ENCODE results near the gene GHRH.

DNA sequence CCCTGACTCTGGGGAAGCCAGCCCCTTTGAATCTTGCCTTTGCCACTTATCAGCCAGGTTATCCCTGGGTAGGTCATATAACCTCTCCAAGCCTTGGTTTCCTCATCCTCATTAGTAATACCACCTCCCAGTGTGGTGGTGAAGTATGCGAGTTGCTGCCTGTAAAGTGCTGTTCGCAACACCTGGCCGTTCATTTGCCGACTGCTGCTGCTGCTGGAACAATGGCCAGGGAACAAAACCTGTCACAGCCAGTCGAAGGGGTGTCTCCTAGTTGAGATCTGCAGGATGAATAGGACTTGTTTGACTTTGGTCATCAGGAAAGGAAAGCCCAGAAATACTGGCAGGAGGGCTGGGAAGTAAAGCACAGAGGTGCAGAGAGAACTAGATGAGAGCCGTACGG is 34.0 kb upstream of the GHRH start:
- TF ChIP-seq EZH2 (IDR thresholded peaks at IDR 0.05; ENCODE audit: borderline replicate concordance, insufficient read depth, low read depth, low read length, poor library complexity, severe bottlenecking) = no peak
- TF ChIP-seq, protein P1, sequence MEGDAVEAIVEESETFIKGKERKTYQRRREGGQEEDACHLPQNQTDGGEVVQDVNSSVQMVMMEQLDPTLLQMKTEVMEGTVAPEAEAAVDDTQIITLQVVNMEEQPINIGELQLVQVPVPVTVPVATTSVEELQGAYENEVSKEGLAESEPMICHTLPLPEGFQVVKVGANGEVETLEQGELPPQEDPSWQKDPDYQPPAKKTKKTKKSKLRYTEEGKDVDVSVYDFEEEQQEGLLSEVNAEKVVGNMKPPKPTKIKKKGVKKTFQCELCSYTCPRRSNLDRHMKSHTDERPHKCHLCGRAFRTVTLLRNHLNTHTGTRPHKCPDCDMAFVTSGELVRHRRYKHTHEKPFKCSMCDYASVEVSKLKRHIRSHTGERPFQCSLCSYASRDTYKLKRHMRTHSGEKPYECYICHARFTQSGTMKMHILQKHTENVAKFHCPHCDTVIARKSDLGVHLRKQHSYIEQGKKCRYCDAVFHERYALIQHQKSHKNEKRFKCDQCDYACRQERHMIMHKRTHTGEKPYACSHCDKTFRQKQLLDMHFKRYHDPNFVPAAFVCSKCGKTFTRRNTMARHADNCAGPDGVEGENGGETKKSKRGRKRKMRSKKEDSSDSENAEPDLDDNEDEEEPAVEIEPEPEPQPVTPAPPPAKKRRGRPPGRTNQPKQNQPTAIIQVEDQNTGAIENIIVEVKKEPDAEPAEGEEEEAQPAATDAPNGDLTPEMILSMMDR (IDR thresholded peaks at IDR 0.05) = no peak
